DMS79 treated with DMSO at 0.1 percent for 48 hours (cell line): ENCODE measurements around the gene RPUSD2.
A peak's percentile ranks its signal among the peaks of the same experiment; 100 is the strongest.
"Not testable (repeated sequence)": the region's sequence is repeated elsewhere in the genome, so short reads cannot be mapped to it uniquely, and the experiment has no call there.

Experiments
- DNase-seq: peaks from one replicate; lab custom pipeline; 2025; lab: John Stamatoyannopoulos, UW

The RPUSD2 gene

DNA sequence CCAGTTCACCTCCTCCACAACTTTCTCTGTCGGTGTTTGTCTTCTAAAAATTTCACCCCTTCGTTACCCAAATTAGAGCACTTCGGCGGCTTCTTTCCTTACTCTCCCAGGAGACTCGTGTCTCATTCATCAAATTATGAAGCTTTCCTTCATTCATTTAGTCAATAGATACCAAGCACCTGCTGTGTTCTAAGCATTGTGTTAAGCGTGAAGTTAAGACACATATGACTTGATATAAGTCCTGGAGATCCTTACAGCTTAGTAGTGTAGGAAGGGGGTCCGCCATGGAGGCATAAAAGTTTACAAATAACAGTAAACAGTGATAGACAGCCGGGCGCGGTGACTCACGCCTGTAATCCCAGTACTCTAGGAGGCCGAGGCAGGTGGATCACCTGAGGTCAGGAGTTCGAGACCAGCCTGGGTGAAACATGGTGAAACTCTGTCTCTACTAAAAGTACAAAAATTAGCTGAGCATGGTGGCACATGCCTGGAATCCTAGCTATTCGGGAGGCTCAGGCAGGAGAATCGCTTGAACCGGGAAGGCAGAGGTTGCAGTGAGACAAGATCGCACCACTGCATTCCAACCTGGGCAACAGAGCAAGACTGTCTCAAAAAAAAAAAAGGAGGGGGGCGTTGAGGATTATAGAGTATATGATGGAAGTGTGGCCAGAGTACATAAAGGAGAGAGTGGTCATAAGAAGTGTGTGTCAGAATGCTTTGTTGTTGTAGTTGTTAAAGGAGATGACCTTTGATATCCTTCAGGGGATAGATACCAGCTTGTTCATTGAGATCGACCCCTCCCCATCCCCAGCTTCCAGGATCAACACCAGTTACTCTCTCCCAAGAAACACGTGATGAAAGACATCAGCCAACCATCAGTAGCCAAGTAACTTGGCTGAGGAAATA lies 3.5 kb upstream of the RPUSD2 start:
- no peak for DNase-seq

GRCh38 chr15:40567111-40567510 lies 2.0 kb upstream of the RPUSD2 start:
- no peak for DNase-seq

DNA sequence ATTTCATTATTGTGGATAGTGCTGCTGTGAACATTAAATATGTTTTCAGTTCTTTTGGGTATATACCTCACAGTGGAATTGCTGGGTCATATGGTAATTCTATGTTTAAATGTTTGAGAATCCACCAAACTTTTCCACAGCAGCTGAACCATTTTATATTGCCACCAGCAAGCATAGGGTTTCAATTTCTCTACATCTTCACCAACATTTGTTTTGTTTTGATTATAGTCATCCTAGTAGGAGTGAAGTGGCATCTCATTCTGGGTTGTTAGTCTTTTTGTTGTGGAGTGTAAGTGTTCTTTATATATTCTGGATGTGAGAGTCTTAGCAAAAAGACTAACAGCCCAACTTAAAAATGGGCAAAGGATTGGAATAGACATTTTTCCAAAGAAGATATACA lies 6.0 kb downstream of the RPUSD2 start:
- DNase-seq: no peak

DNA sequence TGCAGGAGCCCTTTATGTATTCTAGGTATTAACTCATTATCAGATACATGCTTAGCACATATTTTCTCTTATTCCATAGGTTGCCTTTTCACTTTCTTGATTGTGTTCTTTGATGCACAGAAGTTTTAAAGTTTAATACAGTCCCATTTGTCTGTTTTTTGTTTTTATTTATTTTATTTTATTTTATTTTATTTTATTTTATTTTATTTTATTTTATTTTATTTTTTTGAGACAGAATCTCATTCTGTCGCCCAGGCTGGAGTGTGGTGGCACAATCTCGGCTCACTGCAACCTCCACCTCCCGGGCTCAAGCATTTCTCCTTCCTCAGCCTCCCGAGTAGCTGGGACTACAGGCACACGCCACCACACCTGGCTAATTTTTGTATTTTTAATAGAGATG lies 7.8 kb downstream of the RPUSD2 start:
- not testable (repeated sequence) for DNase-seq

GRCh38 chr15:40578892-40579291 lies 9.8 kb downstream of the RPUSD2 start:
- no peak for DNase-seq

DNA sequence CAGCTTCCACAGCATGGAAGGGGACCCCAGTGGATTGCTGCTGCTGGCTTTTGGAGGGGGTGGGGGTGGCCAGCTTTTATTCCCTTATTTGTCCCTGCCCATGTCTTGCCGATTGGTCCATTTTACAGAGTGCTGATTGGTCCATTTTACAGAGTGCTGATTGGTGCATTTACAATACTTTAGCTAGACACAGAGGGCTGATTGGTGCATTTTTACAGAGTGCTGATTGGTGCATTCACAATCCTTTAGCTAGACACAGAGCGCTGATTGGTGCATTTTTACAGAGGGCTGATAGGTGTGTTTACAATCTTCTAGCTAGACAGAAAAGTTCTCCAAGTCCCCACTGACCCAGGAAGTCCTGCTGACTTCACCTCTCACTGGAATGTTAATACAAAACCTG lies 12.7 kb downstream of the RPUSD2 start:
- DNase-seq: not testable (repeated sequence)

- peak; percentile 13 for DNase-seq
These were observed 13.7 kb downstream of the RPUSD2 start for GRCh38 chr15:40582726-40583246.

DNA sequence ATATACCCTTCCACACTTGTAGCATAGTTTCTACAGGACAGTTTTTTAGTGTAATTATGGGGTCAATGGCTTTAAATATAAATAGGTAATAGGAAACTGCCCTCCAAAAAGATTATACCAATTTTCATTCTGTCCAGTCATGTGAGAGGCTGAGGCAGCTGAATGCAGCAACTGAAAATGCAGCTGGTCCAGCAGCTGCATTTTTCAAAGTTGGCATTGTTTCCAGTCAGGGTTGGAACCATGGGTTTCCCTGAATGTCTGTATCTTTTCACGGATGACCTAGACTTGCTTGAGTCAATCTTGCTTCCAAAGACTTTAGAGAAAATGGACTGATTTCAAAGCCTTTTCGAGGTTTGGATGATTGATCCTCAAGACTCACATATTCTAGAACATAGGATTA lies 15.1 kb downstream of the RPUSD2 start:
- DNase-seq: no peak

DNA sequence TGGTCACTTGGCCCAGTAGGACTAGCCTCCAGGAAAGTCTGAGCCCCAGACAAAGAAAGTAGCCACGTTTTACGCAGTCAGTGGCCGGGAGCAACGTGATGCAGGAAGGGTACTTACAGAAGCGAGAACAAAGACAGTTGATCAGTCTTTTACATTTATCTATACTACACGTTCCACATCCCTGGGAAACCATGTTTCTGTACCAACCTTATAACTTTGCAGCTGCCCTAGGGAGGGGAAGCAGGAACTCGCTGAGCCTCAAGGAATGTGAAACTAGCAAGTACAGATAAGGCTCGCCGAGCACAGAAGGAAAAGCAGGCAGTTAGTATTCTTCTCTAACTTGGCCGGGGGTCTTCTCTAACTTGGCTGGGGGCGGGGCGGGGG lies 21.6 kb downstream of the RPUSD2 start:
- DNase-seq: no peak

DNA sequence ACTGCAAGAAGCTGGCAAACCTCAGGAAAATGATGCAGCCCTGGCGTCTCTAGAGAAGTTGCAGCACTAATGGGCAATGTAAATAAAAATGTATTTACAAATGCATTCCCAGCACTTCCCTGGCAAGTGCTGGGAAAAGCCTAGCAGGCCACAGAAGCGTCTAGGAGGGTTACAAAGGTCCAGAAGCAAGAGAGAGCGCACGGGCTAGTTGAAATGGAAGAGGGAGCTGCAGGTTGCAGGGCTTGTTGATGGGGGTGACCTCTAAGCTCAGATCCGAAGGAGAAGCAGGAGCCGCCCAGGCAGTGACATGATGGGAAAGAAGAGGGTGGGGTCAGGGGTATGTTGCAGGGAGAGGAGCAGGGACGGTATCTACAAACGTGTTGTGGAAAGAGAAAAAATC lies 22.3 kb downstream of the RPUSD2 start:
- DNase-seq: no peak

- DNase-seq: no peak
These were observed 24.1 kb downstream of the RPUSD2 start for GRCh38 chr15:40593165-40593564.

DNA sequence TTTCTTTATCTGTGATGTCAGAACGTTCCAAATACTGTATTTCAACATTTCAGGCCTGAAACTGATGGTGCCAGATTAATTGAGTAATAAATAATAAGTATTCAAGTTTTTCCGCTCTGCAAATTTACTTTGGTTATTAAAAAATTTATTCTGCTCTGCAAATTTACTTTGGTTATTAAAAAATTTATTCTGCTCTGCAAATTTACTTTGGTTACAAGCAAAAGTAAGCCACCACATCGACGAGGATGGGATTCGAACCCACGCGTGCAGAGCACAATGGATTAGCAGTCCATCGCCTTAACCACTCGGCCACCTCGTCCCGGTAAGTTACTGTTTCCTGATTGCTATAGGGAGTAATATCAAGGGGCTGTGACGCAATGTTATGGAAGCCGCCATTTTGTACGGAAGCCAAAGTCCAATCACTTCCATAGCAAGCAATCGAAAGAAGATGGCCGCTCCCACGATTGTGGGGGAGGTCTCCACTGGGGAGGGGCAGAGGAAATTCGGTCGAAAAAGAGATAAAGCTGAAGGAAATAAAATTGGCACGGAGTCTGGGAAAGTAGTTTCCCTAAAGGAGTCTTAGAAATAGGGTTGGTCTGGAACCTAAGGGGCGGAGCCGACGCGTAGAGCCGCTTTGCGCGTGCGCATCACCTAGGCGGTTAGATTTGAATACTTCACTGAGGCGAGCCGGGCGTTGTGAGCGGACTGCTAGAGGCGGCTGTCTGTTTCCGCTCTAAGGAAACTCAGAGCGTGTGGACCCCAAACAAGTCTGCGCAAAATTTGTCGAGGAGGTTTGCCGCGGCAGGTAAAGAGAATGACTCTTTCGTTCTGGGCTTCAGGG lies 24.7 kb downstream of the RPUSD2 start, which contains the start of gene KNL1:
Gene KNL1, plus strand, starts transcription at position 662 of the 841 bp plus-strand sequence. CDS start 8,683 bp downstream, outside the sequence.
- peak; percentile 78 for DNase-seq

GRCh38 chr15:40594429-40594836 lies 25.3 kb downstream of the RPUSD2 start:
- DNase-seq: peak; percentile 18

- DNase-seq: no peak
These were observed 26.1 kb downstream of the RPUSD2 start for GRCh38 chr15:40595219-40595618.

- DNase-seq: no peak
These were observed 26.7 kb downstream of the RPUSD2 start for GRCh38 chr15:40595773-40596172.

DNA sequence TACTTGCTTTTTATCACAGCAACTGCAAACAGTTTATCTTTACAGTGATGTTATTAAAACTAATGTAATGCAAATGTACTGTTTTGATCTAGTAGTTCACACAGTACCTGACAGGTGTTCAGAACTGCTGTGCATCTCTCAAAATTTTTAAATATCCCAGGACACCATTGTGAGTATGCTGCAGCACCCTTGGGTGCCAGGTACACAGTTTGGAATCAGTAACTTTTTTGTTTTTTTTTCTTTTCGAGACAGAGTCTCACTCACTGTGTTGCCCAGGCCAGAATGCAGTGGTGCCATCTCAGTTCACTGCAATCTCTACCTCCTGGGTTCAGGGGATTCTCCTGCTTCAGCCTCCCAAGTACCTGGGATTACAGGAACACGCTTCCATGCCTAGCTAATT lies 27.9 kb downstream of the RPUSD2 start:
- DNase-seq: no peak

- DNase-seq: no peak
These were observed 29.0 kb downstream of the RPUSD2 start for GRCh38 chr15:40598126-40598525.

- no peak for DNase-seq
These were observed 29.6 kb downstream of the RPUSD2 start for GRCh38 chr15:40598672-40599071.

GRCh38 chr15:40600956-40601355 lies 31.9 kb downstream of the RPUSD2 start:
- no peak for DNase-seq

GRCh38 chr15:40603935-40604334 lies 34.8 kb downstream of the RPUSD2 start:
- no peak for DNase-seq

DNA sequence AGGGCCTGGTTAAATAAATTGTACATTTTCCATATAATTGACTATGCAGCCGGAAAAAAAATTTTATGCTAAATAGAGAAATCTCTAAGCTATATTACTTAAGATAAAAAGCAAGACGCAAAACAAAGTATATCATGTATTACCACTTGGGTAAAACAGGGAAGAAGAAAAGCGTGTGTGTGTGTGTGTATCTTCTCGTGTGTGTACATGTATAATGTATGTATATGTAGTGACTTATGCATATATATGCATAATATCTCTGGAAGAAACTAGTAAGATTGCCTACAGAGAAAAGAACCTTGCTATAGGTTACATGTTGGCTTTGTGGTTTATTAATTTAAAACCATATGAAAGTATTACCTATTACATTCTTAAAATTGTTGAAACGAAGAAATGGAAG lies 44.0 kb downstream of the RPUSD2 start:
- DNase-seq: no peak

DNA sequence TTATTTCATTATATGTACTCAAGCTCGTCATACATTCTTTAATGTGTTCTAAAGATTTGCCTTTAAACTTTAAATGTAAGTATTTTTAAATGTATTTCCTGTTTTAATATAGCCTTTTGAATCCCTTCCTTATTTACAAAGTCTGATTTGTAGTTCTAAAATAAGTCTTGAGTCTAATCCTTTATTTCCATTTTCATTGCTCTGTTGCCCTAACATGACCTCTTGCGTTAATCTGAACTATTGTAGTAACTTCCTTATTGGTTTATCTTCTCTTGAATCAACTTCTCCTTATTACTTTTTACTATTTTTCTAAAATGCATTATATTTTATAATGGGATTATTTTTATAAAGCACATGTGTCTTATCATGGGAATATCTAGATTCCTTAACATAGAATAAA lies 48.9 kb downstream of the RPUSD2 start:
- DNase-seq: no peak

DNA sequence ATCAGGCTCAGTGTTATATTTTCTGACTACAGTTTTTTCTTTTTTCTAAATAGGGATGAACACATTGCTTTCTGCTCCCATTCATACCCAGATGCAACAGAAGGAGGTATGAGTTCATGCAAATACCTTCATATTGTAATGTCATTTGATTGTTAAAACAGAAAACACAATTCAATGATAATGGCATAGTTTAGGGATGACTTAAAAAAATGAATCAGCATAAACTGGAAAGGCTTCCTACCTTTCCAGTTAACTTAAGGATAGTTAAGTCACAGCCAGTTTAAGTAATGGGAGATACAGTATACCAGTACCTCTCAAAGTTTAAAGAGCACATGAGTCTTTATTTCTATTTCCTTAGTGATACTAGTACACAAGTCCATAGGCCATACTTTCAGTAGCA lies 49.8 kb downstream of the RPUSD2 start:
- no peak for DNase-seq
